Subcutaneous adipose tissue (tissue), 4 donors: ENCODE results near the gene CCDC148. TPM values are rescaled to one million over a fixed set of nuclear protein-coding genes. Genes with fewer than 3 reads are reported as not detected.

Source experiments
- CTCF ChIP-seq: fragments of 450-650 bp; IDR thresholded peaks from one replicate; pipeline ENCODE4 v1.5.1; 2016; ENCODE audit warnings: low read depth, mild to moderate bottlenecking, control low read depth, antibody characterized with exemption, moderate library complexity
- total RNA-seq, 4 donors: library from RNA; depleted of rRNA; stranded (reverse); fragments of >200 nt; gene quantifications; one replicate each; pipeline ENCODE4 v1.1.0, GENCODE V29; 2016

The CCDC148 gene
- total RNA-seq, 4 donors from 2014 or later: 0.51 to 2.0 (median 1.3) TPM

- TF ChIP-seq CTCF: no peak
Observed at GRCh38 chr2:158191076-158191895, 265.3 kb downstream of the CCDC148 start.

GRCh38 chr2:158189526-158189925 lies 267.0 kb downstream of the CCDC148 start:
- TF ChIP-seq CTCF: no peak

- TF ChIP-seq CTCF: no peak
Observed at GRCh38 chr2:158187908-158188307, 268.6 kb downstream of the CCDC148 start.

- no peak for TF ChIP-seq CTCF
Observed at GRCh38 chr2:158184556-158185343, 271.8 kb downstream of the CCDC148 start.

- TF ChIP-seq CTCF: no peak
Observed at GRCh38 chr2:158184001-158184400, 272.6 kb downstream of the CCDC148 start.

- TF ChIP-seq CTCF: no peak
Observed at GRCh38 chr2:158182676-158183295, 273.8 kb downstream of the CCDC148 start.

GRCh38 chr2:158181171-158181570 lies 275.4 kb downstream of the CCDC148 start:
- no peak for TF ChIP-seq CTCF
